AG04450 (cell line): ENCODE results near the gene GIT1. TPM values are rescaled to one million over a fixed set of nuclear protein-coding genes. Genes with fewer than 3 reads are reported as not detected.

Source experiments
- CTCF ChIA-PET: fragments of 300-600, 350-600 bp; formaldehyde crosslinking; extraction: SDS; loops from one replicate; lab custom pipeline; 2022; ENCODE audit warnings: antibody characterized with exemption, inconsistent platforms; lab: Charles Lee
- POLR2A ChIA-PET: fragments of 350-600 bp; formaldehyde crosslinking; extraction: SDS; loops from one replicate; lab custom pipeline; 2021; ENCODE audit warnings: antibody characterized with exemption, inconsistent platforms; lab: Yijun Ruan, JAX
- DNase-seq: peaks from one replicate; pipeline ENCODE4 v3.0.0-alpha.2; 2011; ENCODE audit warnings: low read depth, low spot score
- H3K27ac ChIP-seq: one replicate; pipeline ENCODE4 v1.5.1; 2012; ENCODE audit warnings: low read depth, low read length, control low read depth
- H3K27me3 ChIP-seq: one replicate; pipeline ENCODE4 v1.6.0; 2012; ENCODE audit warnings: low read length; ENCODE audit not compliant: control insufficient read depth, insufficient read depth
- H3K4me3 ChIP-seq: 2 replicates; pipeline ENCODE4 v1.5.1; 2011; ENCODE audit warnings: mild to moderate bottlenecking, low read depth, low read length, control low read depth
- H3K9me3 ChIP-seq: 2 replicates; pipeline ENCODE4 v1.5.1; 2012; ENCODE audit warnings: low read length; ENCODE audit not compliant: control insufficient read depth, insufficient read depth
- CTCF ChIP-seq: IDR thresholded peaks from 2 replicates; pipeline ENCODE4 v1.5.1; 2011; ENCODE audit warnings: low read depth, low read length, control low read depth, inconsistent platforms
- polyA plus RNA-seq: library from polyadenylated mRNA; depleted of rRNA; stranded (reverse); fragments of >200 nt; gene quantifications from 2 replicates; pipeline ENCODE4 v1.2.3, GENCODE V29; 2011; rRNA removed

Gene GIT1
- polyA plus RNA-seq, 1 experiment: 20.7 TPM

GRCh38 chr17:29546085-29546484, 43.4 kb downstream of the GIT1 start:
- Histone ChIP-seq H3K27ac (no peak overlapping the region), H3K4me3 (no peak overlapping the region), H3K9me3 (no peaks in the 10 kb centered on the region), H3K27me3 (no peaks in the 10 kb centered on the region)
- no peak for DNase-seq
- ChIA-PET POLR2A (no interaction called here), CTCF (interaction anchor here (1.5 to 1.9 kb wide), 2 partner anchors 10 to 176 kb away, joined by 9 to 14 read pairs; no protein-coding TSS in a partner anchor)
- no peak for TF ChIP-seq CTCF

- POLR2A ChIA-PET: no interaction called here
- DNase-seq: no peak
- TF ChIP-seq CTCF: no peak
- Histone ChIP-seq H3K4me3 (no peak overlapping the region), H3K27ac (no peak overlapping the region), H3K27me3 (no peaks in the 10 kb centered on the region), H3K9me3 (no peaks in the 10 kb centered on the region)
- CTCF ChIA-PET: interaction anchor here (1.5 kb wide), 1 partner anchor 174 kb away, joined by 6 read pairs; no protein-coding TSS in a partner anchor
These were observed 45.4 kb downstream of the GIT1 start for GRCh38 chr17:29544066-29544465.

- no peaks in the 10 kb centered on the region for H3K27me3 ChIP-seq
- DNase-seq: no peak
- no peaks in the 10 kb centered on the region for H3K9me3 ChIP-seq
- ChIA-PET CTCF (interaction anchor here (0.7 to 5.6 kb wide), 2 partner anchors 159 to 164 kb away, joined by 3 to 73 read pairs; no protein-coding TSS in a partner anchor), POLR2A (no interaction called here)
- H3K27ac ChIP-seq: no peak overlapping the region
- TF ChIP-seq CTCF: no peak
- H3K4me3 ChIP-seq: no peak overlapping the region
These were observed 55.5 kb downstream of the GIT1 start for GRCh38 chr17:29533976-29534375.

- no peaks in the 10 kb centered on the region for H3K9me3 ChIP-seq
- no peak overlapping the region for H3K27ac ChIP-seq
- H3K27me3 ChIP-seq: no peaks in the 10 kb centered on the region
- ChIA-PET CTCF (interaction anchor here (1.3 kb wide), 1 partner anchor 156 kb away, joined by 6 read pairs; no protein-coding TSS in a partner anchor), POLR2A (no interaction called here)
- no peak overlapping the region for H3K4me3 ChIP-seq
- no peak for TF ChIP-seq CTCF
- no peak for DNase-seq
These were observed 63.1 kb downstream of the GIT1 start for GRCh38 chr17:29526322-29526721.

GRCh38 chr17:29524692-29525091, 64.8 kb downstream of the GIT1 start:
- H3K27me3 ChIP-seq: no peaks in the 10 kb centered on the region
- H3K9me3 ChIP-seq: no peaks in the 10 kb centered on the region
- POLR2A ChIA-PET: no interaction called here
- no peak for TF ChIP-seq CTCF
- no peak overlapping the region for H3K4me3 ChIP-seq
- CTCF ChIA-PET: interaction anchor here (1.7 to 3.1 kb wide), 2 partner anchors 12 to 155 kb away, joined by 15 to 33 read pairs; no protein-coding TSS in a partner anchor
- DNase-seq: no peak
- H3K27ac ChIP-seq: no peak overlapping the region

Other genes starting within 250 kb of the GIT1 start
- 27.6 and 34.2 TPM in 2 replicates for gene TAOK1, start 199.3 kb downstream of the GIT1 start, polyA plus RNA-seq
- 5.3 and 5.4 TPM in 2 replicates for gene ABHD15, start 22.6 kb downstream of the GIT1 start, polyA plus RNA-seq
- gene TP53I13, start 20.9 kb downstream of the GIT1 start, polyA plus RNA-seq: 17.8 and 26.1 TPM in 2 replicates
- 2.5 and 2.7 TPM in 2 replicates for gene ANKRD13B, start 3.5 kb upstream of the GIT1 start, polyA plus RNA-seq
- gene CORO6, start 33.3 kb upstream of the GIT1 start, polyA plus RNA-seq: 8.8 and 9.3 TPM in 2 replicates